GM12892 (cell line): Measurements from ENCODE around the gene MYB.

Source experiments
- POLR2A ChIP-seq: IDR thresholded peaks from 2 replicates; pipeline ENCODE4 v1.6.1; 2011; ENCODE audit warnings: low read depth, low read length, control low read depth
- TAF1 ChIP-seq: IDR thresholded peaks from 2 replicates; pipeline ENCODE4 v1.6.1; 2011; ENCODE audit warnings: low read depth, mild to moderate bottlenecking, control low read depth, low read length, borderline replicate concordance

GRCh38 chr6:135251498-135252441 is 70.7 kb downstream of the MYB start:
- TF ChIP-seq TAF1 (no peak), POLR2A (no peak)
